HCT116 (cell line): Measurements from ENCODE around the gene STRBP. TPM values are rescaled to one million over a fixed set of nuclear protein-coding genes. Genes with fewer than 3 reads are reported as not detected.

Experiments
- ATAC-seq: fragments of 200-7000 bp; cut with Tn5 transposase; 2 replicates; pipeline ENCODE4 v1.9.1; 2020; ENCODE audit warnings: mild to moderate bottlenecking, moderate library complexity
- BruUV-seq: library from RNA; stranded (reverse); fragments of 400-500 nt; replicated peaks from 2 replicates; lab custom pipeline; 2021; lab: Mats Ljungman, UMichigan
- CTCF ChIA-PET: fragments of 300-600 bp; sonication (Branson Sonifier 250); formaldehyde crosslinking; loops from one replicate; lab custom pipeline; 2021; ENCODE audit warnings: antibody characterized with exemption; lab: Charles Lee
- POLR2A ChIA-PET: fragments of 300-600, 350-600 bp; sonication (Branson Sonifier 250); formaldehyde crosslinking; loops from one replicate; lab custom pipeline; 2021; ENCODE audit warnings: antibody characterized with exemption; lab: Charles Lee
- RAD21 ChIA-PET, 2 experiments: fragments of 300-600 bp; sonication (Branson Sonifier 250); formaldehyde crosslinking; loops; one replicate each; lab custom pipeline; 2023; ENCODE audit warnings: low total read pairs in 2 of 2; ENCODE audit not compliant: uncharacterized antibody in 2 of 2, unreplicated experiment in 2 of 2, low non-redundant PET in 1 of 2; lab: Charles Lee
- DNase-seq: peaks from one replicate; pipeline ENCODE4 v3.0.0-alpha.2; 2010; ENCODE audit warnings: low read depth, low spot score
- H2AFZ ChIP-seq: fragments of 200-600 bp; shearing (Covaris generic), sonication (generic); 2 replicates; pipeline ENCODE4 v1.6.1; 2017; ENCODE audit warnings: low read depth, mixed run types, mixed read lengths, antibody characterized with exemption, low read length; ENCODE audit not compliant: poor library complexity, severe bottlenecking
- H3K27ac ChIP-seq: 2 replicates; pipeline ENCODE4 v1.5.1; 2012; ENCODE audit warnings: low read depth, low read length
- H3K27me3 ChIP-seq: fragments of 200-600 bp; sonication (generic); 2 replicates; pipeline ENCODE4 v1.6.1; 2016; ENCODE audit warnings: mixed run types, low read length, mixed read lengths; ENCODE audit not compliant: insufficient read depth
- H3K36me3 ChIP-seq, 2 experiments: fragments of 200-500 bp in 1 of 2; fragments of 200-600 bp in 1 of 2; sonication (Bioruptor generic) in 1 of 2; sonication (generic) in 1 of 2; 2 replicates each; pipeline versions ENCODE4 v1.5.1 to v1.6.1; 2014 to 2016; ENCODE audit warnings: low read length in 2 of 2, inconsistent platforms in 1 of 2, mixed read lengths in 1 of 2, mixed run types in 1 of 2; ENCODE audit not compliant: insufficient read depth in 2 of 2, control insufficient read depth in 1 of 2
- H3K4me1 ChIP-seq, 2 experiments: fragments of 200-600 bp in 1 of 2; sonication (generic) in 1 of 2; 2 replicates each; pipeline versions ENCODE4 v1.5.1 to v1.6.1; 2012 to 2017; ENCODE audit warnings: low read length in 2 of 2, inconsistent platforms in 1 of 2, mild to moderate bottlenecking in 1 of 2, mixed read lengths in 1 of 2, mixed run types in 1 of 2, moderate library complexity in 1 of 2; ENCODE audit not compliant: insufficient read depth in 2 of 2, control insufficient read depth in 1 of 2
- H3K4me2 ChIP-seq: fragments of 200-600 bp; sonication (generic); 2 replicates; pipeline ENCODE4 v1.6.1; 2017; ENCODE audit warnings: mixed run types, low read length, mixed read lengths
- H3K4me3 ChIP-seq, 2 experiments: fragments of 200-600 bp in 1 of 2; sonication (generic) in 1 of 2; replicated peaks in 1 of 2; 2 replicates each; pipeline ENCODE4 v1.5.1; 2011 to 2016; ENCODE audit warnings: low read length in 2 of 2, control low read depth in 1 of 2, low read depth in 1 of 2, mild to moderate bottlenecking in 1 of 2, mixed read lengths in 1 of 2, mixed run types in 1 of 2
- H3K79me2 ChIP-seq: fragments of 200-600 bp; sonication (generic); 2 replicates; pipeline ENCODE4 v1.6.1; 2017; ENCODE audit warnings: mild to moderate bottlenecking, mixed run types, low read length, moderate library complexity, mixed read lengths; ENCODE audit not compliant: insufficient read depth
- H3K9ac ChIP-seq: fragments of 200-600 bp; sonication (generic); 2 replicates; pipeline ENCODE4 v1.6.1; 2016; ENCODE audit warnings: low read length, mixed read lengths
- H3K9me2 ChIP-seq: fragments of 200-600 bp; sonication (generic), shearing (Covaris generic); 2 replicates; pipeline ENCODE4 v1.6.1; 2017; ENCODE audit warnings: mixed run types, mild to moderate bottlenecking, moderate library complexity; ENCODE audit not compliant: insufficient read depth
- H3K9me3 ChIP-seq, 2 experiments: fragments of 200-500 bp in 1 of 2; fragments of 200-600 bp in 1 of 2; sonication (Bioruptor generic) in 1 of 2; sonication (generic) in 1 of 2; 2 replicates each; pipeline ENCODE4 v1.6.1; 2014 to 2017; ENCODE audit warnings: low read length in 2 of 2, mixed read lengths in 2 of 2, inconsistent platforms in 1 of 2, low read depth in 1 of 2, mild to moderate bottlenecking in 1 of 2, mixed run types in 1 of 2, moderate library complexity in 1 of 2; ENCODE audit not compliant: control insufficient read depth in 1 of 2, insufficient read depth in 1 of 2
- H4K20me1 ChIP-seq: fragments of 200-600 bp; sonication (generic), shearing (Covaris generic); 2 replicates; pipeline ENCODE4 v1.6.1; 2017; ENCODE audit warnings: mixed run types, mild to moderate bottlenecking, moderate library complexity; ENCODE audit not compliant: insufficient read depth
- CBX3 ChIP-seq: IDR thresholded peaks from 2 replicates; pipeline ENCODE4 v1.6.1; 2012; ENCODE audit warnings: low read depth
- CEBPB ChIP-seq: IDR thresholded peaks from 2 replicates; pipeline ENCODE4 v1.6.1; 2012; ENCODE audit warnings: low read depth
- EGR1 ChIP-seq: IDR thresholded peaks from 2 replicates; pipeline ENCODE4 v1.6.1; 2012; ENCODE audit warnings: low read depth
- ELF1 ChIP-seq: IDR thresholded peaks from 2 replicates; pipeline ENCODE4 v1.6.1; 2012; ENCODE audit warnings: low read depth, borderline replicate concordance
- EZH2 ChIP-seq: fragments of 200-600 bp; sonication (generic); IDR thresholded peaks from 2 replicates; pipeline ENCODE4 v1.6.1; 2017; ENCODE audit warnings: antibody characterized with exemption, mixed run types
- EZH2phosphoT487 ChIP-seq: fragments of 200-600 bp; IDR thresholded peaks from 2 replicates; pipeline ENCODE4 v1.6.1; 2018; ENCODE audit warnings: antibody characterized with exemption, borderline replicate concordance
- JUND ChIP-seq: IDR thresholded peaks from 2 replicates; pipeline ENCODE4 v1.6.1; 2012
- POLR2A ChIP-seq: IDR thresholded peaks from 2 replicates; pipeline ENCODE4 v1.7.0; 2011; ENCODE audit warnings: borderline replicate concordance; ENCODE audit not compliant: insufficient read depth, insufficient read length; ENCODE audit errors: extremely low read depth
- POLR2AphosphoS5 ChIP-seq: IDR thresholded peaks from 2 replicates; pipeline ENCODE4 v1.6.1; 2011; ENCODE audit warnings: mild to moderate bottlenecking, low read depth, low read length, moderate library complexity
- RAD21 ChIP-seq: IDR thresholded peaks from 2 replicates; pipeline ENCODE4 v1.6.1; 2012; ENCODE audit warnings: low read depth, mild to moderate bottlenecking
- SIN3A ChIP-seq: IDR thresholded peaks from 2 replicates; pipeline ENCODE4 v1.6.1; 2012; ENCODE audit warnings: low read depth
- SRF ChIP-seq: IDR thresholded peaks from 2 replicates; pipeline ENCODE4 v1.6.1; 2012; ENCODE audit warnings: low read depth
- TCF7L2 ChIP-seq: IDR thresholded peaks from 2 replicates; pipeline ENCODE4 v1.7.0; 2011; ENCODE audit warnings: borderline replicate concordance, inconsistent platforms; ENCODE audit not compliant: insufficient read depth, insufficient read length; ENCODE audit errors: extremely low read depth
- ZFX ChIP-seq: fragments of 450-650 bp; IDR thresholded peaks from 2 replicates; pipeline ENCODE4 v1.6.1; 2017
- ZNF274 ChIP-seq: fragments of 200-500 bp; sonication (Bioruptor generic); IDR thresholded peaks from 2 replicates; pipeline ENCODE4 v1.6.1; 2014; ENCODE audit warnings: mild to moderate bottlenecking, low read depth, low read length, inconsistent platforms
- intact Hi-C: fragments of 100-400 bp; cut with micrococcal nuclease; formaldehyde crosslinking; loops from 2 replicates; pipeline ENCODE4 v1.10.0; 2022
- total RNA-seq: library from RNA; stranded (reverse); gene quantifications from one replicate; pipeline ENCODE4 v1.2.1, GENCODE V29; 2021; ENCODE audit not compliant: unreplicated experiment
- TF ChIP-seq, protein P1 (sequence below): IDR thresholded peaks from 2 replicates; pipeline ENCODE4 v1.6.1; 2012
- TF ChIP-seq, protein P2 (sequence below): IDR thresholded peaks from 2 replicates; pipeline ENCODE4 v1.6.1; 2012; ENCODE audit warnings: low read depth
- TF ChIP-seq, protein P3 (sequence below), 3 experiments: fragments of 200-600 bp in 1 of 3; sonication (generic) in 1 of 3; IDR thresholded peaks in 2 of 3; conservative IDR thresholded peaks in 1 of 3; 2 replicates each; pipeline ENCODE4 v1.5.1; 2012 to 2017; ENCODE audit warnings: low read depth in 2 of 3, low read length in 2 of 3, antibody characterized with exemption in 1 of 3, borderline replicate concordance in 1 of 3, control low read depth in 1 of 3, mild to moderate bottlenecking in 1 of 3, mixed read lengths in 1 of 3, mixed run types in 1 of 3, moderate library complexity in 1 of 3; ENCODE audit not compliant: insufficient read depth in 1 of 3
- TF ChIP-seq, protein P4 (sequence below): IDR thresholded peaks from 2 replicates; pipeline ENCODE4 v1.6.1; 2011; ENCODE audit warnings: mild to moderate bottlenecking, low read length, moderate library complexity; ENCODE audit not compliant: insufficient replicate concordance; ENCODE audit errors: extremely low read depth
- TF ChIP-seq, protein P5 (sequence below): IDR thresholded peaks from 2 replicates; pipeline ENCODE4 v1.6.1; 2012

Gene STRBP
- total RNA-seq, 1 experiment from 2014 or later: 30.4 TPM

DNA sequence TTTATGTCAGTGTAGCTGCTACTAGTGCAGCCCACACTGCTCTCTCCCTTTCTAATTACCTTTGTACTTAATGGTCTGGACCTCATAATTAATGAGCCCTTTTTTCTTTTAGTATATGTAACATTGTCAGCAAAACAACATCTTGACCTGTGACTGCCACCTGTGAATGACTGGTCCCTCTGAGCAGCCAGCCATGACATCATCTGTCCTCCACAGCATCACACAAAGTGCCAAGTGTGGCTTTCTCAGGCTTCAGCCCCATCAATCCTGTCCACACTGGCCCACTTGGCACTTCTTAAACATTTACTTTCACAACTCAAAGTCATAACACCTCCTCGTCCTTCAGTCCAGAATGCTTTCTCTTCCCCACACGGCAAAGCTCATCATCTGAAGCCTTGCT lies 130.2 kb downstream of the STRBP start:
- no peaks in the 10 kb centered on the region for H3K79me2 ChIP-seq
- no peaks in the 10 kb centered on the region for H3K9me3 ChIP-seq
- no peaks in the 10 kb centered on the region for H3K27me3 ChIP-seq
- H3K36me3 ChIP-seq: peaks cover 0 to 5% of the 10 kb centered on the region in 2 experiments; a peak in 2 of 4 replicates
- TF ChIP-seq, protein P1, sequence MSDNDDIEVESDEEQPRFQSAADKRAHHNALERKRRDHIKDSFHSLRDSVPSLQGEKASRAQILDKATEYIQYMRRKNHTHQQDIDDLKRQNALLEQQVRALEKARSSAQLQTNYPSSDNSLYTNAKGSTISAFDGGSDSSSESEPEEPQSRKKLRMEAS: no peak
- TF ChIP-seq SIN3A: no peak
- TF ChIP-seq EGR1: no peak
- no peak for TF ChIP-seq CBX3
- TF ChIP-seq, protein P2, sequence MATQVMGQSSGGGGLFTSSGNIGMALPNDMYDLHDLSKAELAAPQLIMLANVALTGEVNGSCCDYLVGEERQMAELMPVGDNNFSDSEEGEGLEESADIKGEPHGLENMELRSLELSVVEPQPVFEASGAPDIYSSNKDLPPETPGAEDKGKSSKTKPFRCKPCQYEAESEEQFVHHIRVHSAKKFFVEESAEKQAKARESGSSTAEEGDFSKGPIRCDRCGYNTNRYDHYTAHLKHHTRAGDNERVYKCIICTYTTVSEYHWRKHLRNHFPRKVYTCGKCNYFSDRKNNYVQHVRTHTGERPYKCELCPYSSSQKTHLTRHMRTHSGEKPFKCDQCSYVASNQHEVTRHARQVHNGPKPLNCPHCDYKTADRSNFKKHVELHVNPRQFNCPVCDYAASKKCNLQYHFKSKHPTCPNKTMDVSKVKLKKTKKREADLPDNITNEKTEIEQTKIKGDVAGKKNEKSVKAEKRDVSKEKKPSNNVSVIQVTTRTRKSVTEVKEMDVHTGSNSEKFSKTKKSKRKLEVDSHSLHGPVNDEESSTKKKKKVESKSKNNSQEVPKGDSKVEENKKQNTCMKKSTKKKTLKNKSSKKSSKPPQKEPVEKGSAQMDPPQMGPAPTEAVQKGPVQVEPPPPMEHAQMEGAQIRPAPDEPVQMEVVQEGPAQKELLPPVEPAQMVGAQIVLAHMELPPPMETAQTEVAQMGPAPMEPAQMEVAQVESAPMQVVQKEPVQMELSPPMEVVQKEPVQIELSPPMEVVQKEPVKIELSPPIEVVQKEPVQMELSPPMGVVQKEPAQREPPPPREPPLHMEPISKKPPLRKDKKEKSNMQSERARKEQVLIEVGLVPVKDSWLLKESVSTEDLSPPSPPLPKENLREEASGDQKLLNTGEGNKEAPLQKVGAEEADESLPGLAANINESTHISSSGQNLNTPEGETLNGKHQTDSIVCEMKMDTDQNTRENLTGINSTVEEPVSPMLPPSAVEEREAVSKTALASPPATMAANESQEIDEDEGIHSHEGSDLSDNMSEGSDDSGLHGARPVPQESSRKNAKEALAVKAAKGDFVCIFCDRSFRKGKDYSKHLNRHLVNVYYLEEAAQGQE: no peak
- TF ChIP-seq ZNF274: no peak
- TF ChIP-seq SRF: no peak
- TF ChIP-seq JUND: no peak
- no peak for TF ChIP-seq EZH2phosphoT487
- TF ChIP-seq CEBPB: no peak
- no peak for TF ChIP-seq RAD21
- no peak for TF ChIP-seq POLR2AphosphoS5
- TF ChIP-seq POLR2A: no peak
- TF ChIP-seq, protein P3, sequence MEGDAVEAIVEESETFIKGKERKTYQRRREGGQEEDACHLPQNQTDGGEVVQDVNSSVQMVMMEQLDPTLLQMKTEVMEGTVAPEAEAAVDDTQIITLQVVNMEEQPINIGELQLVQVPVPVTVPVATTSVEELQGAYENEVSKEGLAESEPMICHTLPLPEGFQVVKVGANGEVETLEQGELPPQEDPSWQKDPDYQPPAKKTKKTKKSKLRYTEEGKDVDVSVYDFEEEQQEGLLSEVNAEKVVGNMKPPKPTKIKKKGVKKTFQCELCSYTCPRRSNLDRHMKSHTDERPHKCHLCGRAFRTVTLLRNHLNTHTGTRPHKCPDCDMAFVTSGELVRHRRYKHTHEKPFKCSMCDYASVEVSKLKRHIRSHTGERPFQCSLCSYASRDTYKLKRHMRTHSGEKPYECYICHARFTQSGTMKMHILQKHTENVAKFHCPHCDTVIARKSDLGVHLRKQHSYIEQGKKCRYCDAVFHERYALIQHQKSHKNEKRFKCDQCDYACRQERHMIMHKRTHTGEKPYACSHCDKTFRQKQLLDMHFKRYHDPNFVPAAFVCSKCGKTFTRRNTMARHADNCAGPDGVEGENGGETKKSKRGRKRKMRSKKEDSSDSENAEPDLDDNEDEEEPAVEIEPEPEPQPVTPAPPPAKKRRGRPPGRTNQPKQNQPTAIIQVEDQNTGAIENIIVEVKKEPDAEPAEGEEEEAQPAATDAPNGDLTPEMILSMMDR (IDR thresholded peaks at IDR 0.05 in 2 of 3, conservative IDR thresholded peaks at IDR 0.05 in 1 of 3; ENCODE audit: borderline replicate concordance in 1 of 3, insufficient read depth in 1 of 3, low read depth in 2 of 3, low read length in 2 of 3): no peak
- no peak for TF ChIP-seq ELF1
- TF ChIP-seq, protein P4, sequence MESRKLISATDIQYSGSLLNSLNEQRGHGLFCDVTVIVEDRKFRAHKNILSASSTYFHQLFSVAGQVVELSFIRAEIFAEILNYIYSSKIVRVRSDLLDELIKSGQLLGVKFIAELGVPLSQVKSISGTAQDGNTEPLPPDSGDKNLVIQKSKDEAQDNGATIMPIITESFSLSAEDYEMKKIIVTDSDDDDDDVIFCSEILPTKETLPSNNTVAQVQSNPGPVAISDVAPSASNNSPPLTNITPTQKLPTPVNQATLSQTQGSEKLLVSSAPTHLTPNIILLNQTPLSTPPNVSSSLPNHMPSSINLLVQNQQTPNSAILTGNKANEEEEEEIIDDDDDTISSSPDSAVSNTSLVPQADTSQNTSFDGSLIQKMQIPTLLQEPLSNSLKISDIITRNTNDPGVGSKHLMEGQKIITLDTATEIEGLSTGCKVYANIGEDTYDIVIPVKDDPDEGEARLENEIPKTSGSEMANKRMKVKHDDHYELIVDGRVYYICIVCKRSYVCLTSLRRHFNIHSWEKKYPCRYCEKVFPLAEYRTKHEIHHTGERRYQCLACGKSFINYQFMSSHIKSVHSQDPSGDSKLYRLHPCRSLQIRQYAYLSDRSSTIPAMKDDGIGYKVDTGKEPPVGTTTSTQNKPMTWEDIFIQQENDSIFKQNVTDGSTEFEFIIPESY: no peak
- TF ChIP-seq TCF7L2: no peak
- no peak for TF ChIP-seq ZFX
- no peak for TF ChIP-seq EZH2
- TF ChIP-seq, protein P5, sequence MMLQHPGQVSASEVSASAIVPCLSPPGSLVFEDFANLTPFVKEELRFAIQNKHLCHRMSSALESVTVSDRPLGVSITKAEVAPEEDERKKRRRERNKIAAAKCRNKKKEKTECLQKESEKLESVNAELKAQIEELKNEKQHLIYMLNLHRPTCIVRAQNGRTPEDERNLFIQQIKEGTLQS: no peak
- no peak overlapping the region for H3K4me2 ChIP-seq
- no peak overlapping the region for H3K9ac ChIP-seq
- ChIA-PET CTCF (no interaction called here), POLR2A (no interaction called here), RAD21 (no interaction called here)
- intact Hi-C loops: no loop called here
- H4K20me1 ChIP-seq: no peaks in the 10 kb centered on the region
- no peaks in the 10 kb centered on the region for H3K9me2 ChIP-seq
- DNase-seq (no peak), ATAC-seq (no peak)
- BruUV-seq: no TSS peak
- no peak overlapping the region for H3K27ac ChIP-seq
- 0 out of 4 replicates have a peak, but pooled peaks cover 0 to 2% of the 10 kb centered on the region in 2 experiments for H3K4me1 ChIP-seq
- no peak overlapping the region for H2AFZ ChIP-seq
- no peak overlapping the region for H3K4me3 ChIP-seq
